Panc1 (cell line): ENCODE data around the gene CTDP1. TPM values are rescaled to one million over a fixed set of nuclear protein-coding genes. Genes with fewer than 3 reads are reported as not detected.

Source experiments
- ATAC-seq: fragments of 200-7000 bp; cut with Tn5 transposase; 2 replicates; pipeline ENCODE4 v1.9.1; 2020; ENCODE audit warnings: mild to moderate bottlenecking, moderate library complexity
- BruUV-seq: library from RNA; stranded (reverse); fragments of 400-500 nt; replicated peaks from 2 replicates; lab custom pipeline; 2021; lab: Mats Ljungman, UMichigan
- CTCF ChIA-PET: fragments of 300-600 bp; sonication (Branson Sonifier 250); formaldehyde crosslinking; loops from one replicate; lab custom pipeline; 2022; ENCODE audit warnings: antibody characterized with exemption; lab: Charles Lee
- POLR2A ChIA-PET: fragments of 300-600 bp; sonication (Branson Sonifier 250); formaldehyde crosslinking; loops from one replicate; lab custom pipeline; 2022; ENCODE audit warnings: antibody characterized with exemption; lab: Charles Lee
- DNase-seq: peaks from one replicate; pipeline ENCODE4 v3.0.0-alpha.2; 2010; ENCODE audit warnings: low read depth, low spot score
- H3K27ac ChIP-seq: 2 replicates; pipeline ENCODE4 v1.5.1; 2011; ENCODE audit warnings: mild to moderate bottlenecking, low read length, inconsistent platforms
- H3K27me3 ChIP-seq: fragments of 200-500 bp; sonication (Bioruptor generic); 2 replicates; pipeline ENCODE4 v1.6.0; 2014; ENCODE audit warnings: low read length, inconsistent platforms; ENCODE audit not compliant: control insufficient read depth, insufficient read depth
- H3K36me3 ChIP-seq: fragments of 200-500 bp; sonication (Bioruptor generic); 2 replicates; pipeline ENCODE4 v1.5.1; 2014; ENCODE audit warnings: inconsistent platforms, mild to moderate bottlenecking, low read length, moderate library complexity; ENCODE audit not compliant: control insufficient read depth, insufficient read depth
- H3K4me1 ChIP-seq: 2 replicates; pipeline ENCODE4 v1.5.1; 2011; ENCODE audit warnings: inconsistent platforms, mild to moderate bottlenecking, low read length, moderate library complexity; ENCODE audit not compliant: control insufficient read depth, insufficient read depth
- H3K4me3 ChIP-seq, 2 experiments: 2 replicates each; pipeline ENCODE4 v1.5.1; 2011 to 2012; ENCODE audit warnings: low read depth in 2 of 2, low read length in 2 of 2, mild to moderate bottlenecking in 2 of 2, inconsistent platforms in 1 of 2, moderate library complexity in 1 of 2
- H3K9me3 ChIP-seq: fragments of 200-500 bp; sonication (Bioruptor generic); 2 replicates; pipeline ENCODE4 v1.5.1; 2014; ENCODE audit warnings: low read depth, mild to moderate bottlenecking, inconsistent platforms, low read length, moderate library complexity; ENCODE audit not compliant: control insufficient read depth, insufficient read depth
- POLR2AphosphoS5 ChIP-seq: IDR thresholded peaks from 2 replicates; pipeline ENCODE4 v1.6.1; 2012; ENCODE audit warnings: mild to moderate bottlenecking, low read depth, low read length, moderate library complexity
- SIN3A ChIP-seq: IDR thresholded peaks from 2 replicates; pipeline ENCODE4 v1.6.1; 2012; ENCODE audit warnings: low read depth, mild to moderate bottlenecking, low read length, moderate library complexity, borderline replicate concordance; ENCODE audit not compliant: insufficient read depth
- TCF7L2 ChIP-seq: IDR thresholded peaks from 2 replicates; pipeline ENCODE4 v1.6.1; 2011; ENCODE audit warnings: mild to moderate bottlenecking, low read depth, low read length, inconsistent platforms
- in situ Hi-C: cut with HindIII; loops from 2 replicates; pipeline ENCODE4 v1.10.0; 2016; ENCODE audit warnings: low sequenced_read_pairs, low pct_unique_long_range_greater_than_20kb
- intact Hi-C: fragments of 100-400 bp; cut with micrococcal nuclease; formaldehyde crosslinking; loops from one replicate; pipeline ENCODE4 v1.10.0; 2022; ENCODE audit not compliant: unreplicated experiment
- total RNA-seq: library from RNA; stranded (reverse); gene quantifications from one replicate; pipeline ENCODE4 v1.2.1, GENCODE V29; 2021; ENCODE audit not compliant: unreplicated experiment
- TF ChIP-seq, protein P1 (sequence below), 2 experiments: IDR thresholded peaks; 2 replicates each; pipeline ENCODE4 v1.6.1; 2011 to 2012; ENCODE audit warnings: low read depth in 2 of 2, control low read depth in 1 of 2, low read length in 1 of 2, mild to moderate bottlenecking in 1 of 2, moderate library complexity in 1 of 2; ENCODE audit not compliant: insufficient read depth in 1 of 2
- TF ChIP-seq, protein P2 (sequence below): fragments of 450-650 bp; IDR thresholded peaks from 2 replicates; pipeline ENCODE4 v1.5.1; 2017; ENCODE audit warnings: mild to moderate bottlenecking

CTDP1 gene
- total RNA-seq, 1 experiment from 2014 or later: 52.8 TPM

DNA sequence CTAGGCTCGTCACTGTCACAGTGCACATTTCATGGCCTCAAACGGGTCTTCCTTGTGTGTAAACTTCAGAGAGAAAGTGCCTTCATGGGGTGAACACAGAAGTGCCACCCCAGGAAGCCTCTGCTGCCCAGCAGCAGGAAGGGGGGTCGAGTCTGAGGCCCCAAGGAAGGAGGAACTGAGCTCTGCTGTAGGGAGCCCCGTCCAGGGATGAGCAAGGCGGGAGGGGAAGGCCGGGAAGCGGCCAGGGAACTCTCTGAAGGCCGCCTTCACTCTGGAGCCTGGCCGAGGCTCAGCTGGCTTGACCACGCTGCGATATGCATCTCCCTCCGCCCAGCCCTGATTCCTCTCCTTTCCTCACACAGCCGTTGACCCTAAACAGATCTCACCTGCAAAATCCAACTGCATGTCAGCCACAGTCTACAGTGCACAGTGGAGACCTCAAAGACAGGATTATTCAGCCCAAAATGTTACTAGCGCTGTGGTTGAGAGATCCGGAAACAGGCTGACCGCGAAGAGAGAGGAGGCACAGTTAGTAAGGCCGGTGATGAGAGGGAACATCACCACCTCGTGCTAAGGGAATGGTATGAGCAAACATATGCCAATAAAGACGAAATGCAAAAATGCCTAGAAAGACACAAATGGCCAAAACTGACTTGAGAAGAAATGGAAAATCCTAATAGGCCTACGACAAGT lies 34.2 kb upstream of the CTDP1 start:
- TF ChIP-seq POLR2AphosphoS5 (no peak), TCF7L2 (no peak), SIN3A (no peak)
- TF ChIP-seq, protein P1, sequence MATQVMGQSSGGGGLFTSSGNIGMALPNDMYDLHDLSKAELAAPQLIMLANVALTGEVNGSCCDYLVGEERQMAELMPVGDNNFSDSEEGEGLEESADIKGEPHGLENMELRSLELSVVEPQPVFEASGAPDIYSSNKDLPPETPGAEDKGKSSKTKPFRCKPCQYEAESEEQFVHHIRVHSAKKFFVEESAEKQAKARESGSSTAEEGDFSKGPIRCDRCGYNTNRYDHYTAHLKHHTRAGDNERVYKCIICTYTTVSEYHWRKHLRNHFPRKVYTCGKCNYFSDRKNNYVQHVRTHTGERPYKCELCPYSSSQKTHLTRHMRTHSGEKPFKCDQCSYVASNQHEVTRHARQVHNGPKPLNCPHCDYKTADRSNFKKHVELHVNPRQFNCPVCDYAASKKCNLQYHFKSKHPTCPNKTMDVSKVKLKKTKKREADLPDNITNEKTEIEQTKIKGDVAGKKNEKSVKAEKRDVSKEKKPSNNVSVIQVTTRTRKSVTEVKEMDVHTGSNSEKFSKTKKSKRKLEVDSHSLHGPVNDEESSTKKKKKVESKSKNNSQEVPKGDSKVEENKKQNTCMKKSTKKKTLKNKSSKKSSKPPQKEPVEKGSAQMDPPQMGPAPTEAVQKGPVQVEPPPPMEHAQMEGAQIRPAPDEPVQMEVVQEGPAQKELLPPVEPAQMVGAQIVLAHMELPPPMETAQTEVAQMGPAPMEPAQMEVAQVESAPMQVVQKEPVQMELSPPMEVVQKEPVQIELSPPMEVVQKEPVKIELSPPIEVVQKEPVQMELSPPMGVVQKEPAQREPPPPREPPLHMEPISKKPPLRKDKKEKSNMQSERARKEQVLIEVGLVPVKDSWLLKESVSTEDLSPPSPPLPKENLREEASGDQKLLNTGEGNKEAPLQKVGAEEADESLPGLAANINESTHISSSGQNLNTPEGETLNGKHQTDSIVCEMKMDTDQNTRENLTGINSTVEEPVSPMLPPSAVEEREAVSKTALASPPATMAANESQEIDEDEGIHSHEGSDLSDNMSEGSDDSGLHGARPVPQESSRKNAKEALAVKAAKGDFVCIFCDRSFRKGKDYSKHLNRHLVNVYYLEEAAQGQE (IDR thresholded peaks at IDR 0.05; ENCODE audit: insufficient read depth in 1 of 2, low read depth in 2 of 2, low read length in 1 of 2): no peak
- TF ChIP-seq, protein P2, sequence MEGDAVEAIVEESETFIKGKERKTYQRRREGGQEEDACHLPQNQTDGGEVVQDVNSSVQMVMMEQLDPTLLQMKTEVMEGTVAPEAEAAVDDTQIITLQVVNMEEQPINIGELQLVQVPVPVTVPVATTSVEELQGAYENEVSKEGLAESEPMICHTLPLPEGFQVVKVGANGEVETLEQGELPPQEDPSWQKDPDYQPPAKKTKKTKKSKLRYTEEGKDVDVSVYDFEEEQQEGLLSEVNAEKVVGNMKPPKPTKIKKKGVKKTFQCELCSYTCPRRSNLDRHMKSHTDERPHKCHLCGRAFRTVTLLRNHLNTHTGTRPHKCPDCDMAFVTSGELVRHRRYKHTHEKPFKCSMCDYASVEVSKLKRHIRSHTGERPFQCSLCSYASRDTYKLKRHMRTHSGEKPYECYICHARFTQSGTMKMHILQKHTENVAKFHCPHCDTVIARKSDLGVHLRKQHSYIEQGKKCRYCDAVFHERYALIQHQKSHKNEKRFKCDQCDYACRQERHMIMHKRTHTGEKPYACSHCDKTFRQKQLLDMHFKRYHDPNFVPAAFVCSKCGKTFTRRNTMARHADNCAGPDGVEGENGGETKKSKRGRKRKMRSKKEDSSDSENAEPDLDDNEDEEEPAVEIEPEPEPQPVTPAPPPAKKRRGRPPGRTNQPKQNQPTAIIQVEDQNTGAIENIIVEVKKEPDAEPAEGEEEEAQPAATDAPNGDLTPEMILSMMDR: no peak
- no peaks in the 10 kb centered on the region for H3K27me3 ChIP-seq
- H3K4me1 ChIP-seq: peaks cover 5% of the 10 kb centered on the region; the same call in 1 of the 2 replicates
- H3K4me3 ChIP-seq: no peak overlapping the region
- in situ Hi-C loops: no loop called here
- intact Hi-C loops: loop anchor here (2.0 kb wide), 1 partner anchor 117 kb away; no protein-coding TSS in a partner anchor
- H3K27ac ChIP-seq: no peak overlapping the region
- no peaks in the 10 kb centered on the region for H3K9me3 ChIP-seq
- CTCF ChIA-PET: no interaction called here
- DNase-seq (no peak), ATAC-seq (no peak)
- POLR2A ChIA-PET: no interaction called here
- BruUV-seq: no TSS peak
- no peaks in the 10 kb centered on the region for H3K36me3 ChIP-seq

DNA sequence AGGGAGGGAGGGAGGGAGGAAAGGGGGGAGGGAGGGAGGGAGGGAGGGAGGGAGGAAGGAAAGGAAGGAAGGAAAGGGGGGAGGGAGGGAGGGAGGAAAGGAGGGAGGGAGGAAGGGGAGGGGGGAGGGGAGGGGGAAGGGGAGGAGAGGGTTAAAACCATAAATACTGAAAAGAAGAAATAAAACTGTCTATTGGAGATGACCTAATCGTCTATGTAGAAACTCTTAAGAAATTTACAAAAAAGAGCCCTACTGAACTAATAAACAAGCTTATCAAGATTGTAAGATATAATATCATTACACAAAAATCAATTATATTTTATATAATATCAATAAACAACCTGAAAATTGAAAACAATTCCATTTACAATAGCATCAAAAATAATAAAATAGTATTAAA lies 32.3 kb upstream of the CTDP1 start:
- Histone ChIP-seq H3K4me3 (no peak overlapping the region), H3K27me3 (peaks cover 3% of the 10 kb centered on the region; the same call in 1 of the 2 replicates), H3K4me1 (peaks cover 5% of the 10 kb centered on the region; the same call in 1 of the 2 replicates), H3K27ac (no peak overlapping the region), H3K36me3 (no peaks in the 10 kb centered on the region), H3K9me3 (no peaks in the 10 kb centered on the region)
- ChIA-PET POLR2A (no interaction called here), CTCF (interaction anchor here (0.6 to 0.8 kb wide), 2 partner anchors 267 to 268 kb away, joined by 3 to 5 read pairs; no protein-coding TSS in a partner anchor)
- ATAC-seq: no peak
- no peak for DNase-seq
- in situ Hi-C loops: no loop called here
- intact Hi-C loops: no loop called here
- TF ChIP-seq, protein P2: no peak
- TF ChIP-seq POLR2AphosphoS5 (no peak), SIN3A (no peak), TCF7L2 (no peak)
- TF ChIP-seq, protein P1 (IDR thresholded peaks at IDR 0.05; ENCODE audit: insufficient read depth in 1 of 2, low read depth in 2 of 2, low read length in 1 of 2): no peak
- BruUV-seq: no TSS peak
